Loucy (cell line): Measurements from ENCODE around the gene LIPT2.

ENCODE experiments used
- H2AFZ ChIP-seq: fragments of 200-600 bp; sonication (generic); 2 replicates; pipeline ENCODE4 v1.6.0; 2016; ENCODE audit warnings: antibody characterized with exemption, mild to moderate bottlenecking, low read length, moderate library complexity
- H3F3A ChIP-seq: fragments of 200-600 bp; 2 replicates; pipeline ENCODE4 v1.6.0; 2016; ENCODE audit warnings: antibody characterized with exemption, low read depth, mild to moderate bottlenecking
- H3K27me3 ChIP-seq: fragments of 200-600 bp; sonication (generic); 2 replicates; pipeline ENCODE4 v1.6.1; 2014; ENCODE audit warnings: low read length, mild to moderate bottlenecking; ENCODE audit not compliant: insufficient read depth, poor library complexity, severe bottlenecking
- H3K36me3 ChIP-seq: fragments of 200-600 bp; sonication (generic); 2 replicates; pipeline ENCODE4 v1.6.1; 2016; ENCODE audit warnings: low read length; ENCODE audit not compliant: insufficient read depth
- H3K4me1 ChIP-seq: fragments of 200-600 bp; sonication (generic); 2 replicates; pipeline ENCODE4 v1.5.1; 2014; ENCODE audit warnings: low read length, mild to moderate bottlenecking; ENCODE audit not compliant: insufficient read depth, poor library complexity, severe bottlenecking
- H3K4me2 ChIP-seq: fragments of 200-600 bp; sonication (generic); 2 replicates; pipeline ENCODE4 v1.6.0; 2014; ENCODE audit warnings: antibody characterized with exemption, low read length, low read depth, mild to moderate bottlenecking; ENCODE audit not compliant: poor library complexity, severe bottlenecking
- H3K4me3 ChIP-seq: fragments of 200-600 bp; sonication (generic); 2 replicates; pipeline ENCODE4 v1.5.1; 2014; ENCODE audit warnings: low read length, mild to moderate bottlenecking, mixed read lengths; ENCODE audit not compliant: poor library complexity, severe bottlenecking
- H3K79me2 ChIP-seq: fragments of 200-600 bp; sonication (generic); 2 replicates; pipeline ENCODE4 v1.6.1; 2014; ENCODE audit warnings: low read length; ENCODE audit not compliant: insufficient read depth
- H3K9ac ChIP-seq: fragments of 200-600 bp; sonication (generic); 2 replicates; pipeline ENCODE4 v1.6.0; 2014; ENCODE audit warnings: mild to moderate bottlenecking, low read depth, low read length, moderate library complexity; ENCODE audit not compliant: poor library complexity, severe bottlenecking
- H3K9me2 ChIP-seq: fragments of 200-600 bp; sonication (generic); replicated peaks from 2 replicates; pipeline ENCODE4 v1.6.1; 2016; ENCODE audit warnings: low read depth, low read length, mixed read lengths
- H3K9me3 ChIP-seq: fragments of 200-600 bp; sonication (generic); 2 replicates; pipeline ENCODE4 v1.6.1; 2014; ENCODE audit warnings: mild to moderate bottlenecking, antibody characterized with exemption, low read length, low read depth; ENCODE audit not compliant: insufficient read depth
- H4K20me1 ChIP-seq: fragments of 200-600 bp; sonication (generic); 2 replicates; pipeline ENCODE4 v1.6.0; 2014; ENCODE audit warnings: antibody characterized with exemption, low read length, mild to moderate bottlenecking; ENCODE audit not compliant: insufficient read depth, poor library complexity, severe bottlenecking
- EZH2phosphoT487 ChIP-seq: fragments of 200-600 bp; IDR thresholded peaks from 2 replicates; pipeline ENCODE4 v1.6.1; 2018; ENCODE audit warnings: antibody characterized with exemption, mild to moderate bottlenecking, moderate library complexity, borderline replicate concordance
- TF ChIP-seq, protein P1 (sequence below): fragments of 200-600 bp; sonication (generic); conservative IDR thresholded peaks from 2 replicates; pipeline ENCODE4 v1.5.1; 2014; ENCODE audit warnings: mild to moderate bottlenecking, antibody characterized with exemption, low read length

Gene LIPT2

DNA sequence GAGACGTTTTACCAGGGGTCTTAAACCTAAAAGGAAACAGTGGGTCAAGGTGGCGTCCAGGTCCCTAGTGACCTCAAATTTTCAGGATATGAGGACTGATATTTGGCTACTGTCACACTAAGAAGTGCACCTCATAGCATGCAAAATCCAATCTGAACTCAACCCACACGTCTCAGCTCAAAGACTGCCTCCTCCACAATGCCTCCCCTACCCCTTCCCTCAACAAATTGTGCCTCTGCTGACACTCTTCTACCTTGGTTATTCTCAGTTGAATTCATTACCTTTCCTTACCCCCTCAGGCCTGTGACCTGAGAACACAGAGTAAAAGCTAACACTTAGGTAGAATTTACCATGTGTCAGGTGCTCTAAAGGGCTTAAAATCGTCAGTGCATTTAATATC, 12.4 kb upstream of the LIPT2 start:
- H3K9me2 ChIP-seq: no peaks in the 10 kb centered on the region
- H3K4me2 ChIP-seq: no peak overlapping the region
- TF ChIP-seq, protein P1, sequence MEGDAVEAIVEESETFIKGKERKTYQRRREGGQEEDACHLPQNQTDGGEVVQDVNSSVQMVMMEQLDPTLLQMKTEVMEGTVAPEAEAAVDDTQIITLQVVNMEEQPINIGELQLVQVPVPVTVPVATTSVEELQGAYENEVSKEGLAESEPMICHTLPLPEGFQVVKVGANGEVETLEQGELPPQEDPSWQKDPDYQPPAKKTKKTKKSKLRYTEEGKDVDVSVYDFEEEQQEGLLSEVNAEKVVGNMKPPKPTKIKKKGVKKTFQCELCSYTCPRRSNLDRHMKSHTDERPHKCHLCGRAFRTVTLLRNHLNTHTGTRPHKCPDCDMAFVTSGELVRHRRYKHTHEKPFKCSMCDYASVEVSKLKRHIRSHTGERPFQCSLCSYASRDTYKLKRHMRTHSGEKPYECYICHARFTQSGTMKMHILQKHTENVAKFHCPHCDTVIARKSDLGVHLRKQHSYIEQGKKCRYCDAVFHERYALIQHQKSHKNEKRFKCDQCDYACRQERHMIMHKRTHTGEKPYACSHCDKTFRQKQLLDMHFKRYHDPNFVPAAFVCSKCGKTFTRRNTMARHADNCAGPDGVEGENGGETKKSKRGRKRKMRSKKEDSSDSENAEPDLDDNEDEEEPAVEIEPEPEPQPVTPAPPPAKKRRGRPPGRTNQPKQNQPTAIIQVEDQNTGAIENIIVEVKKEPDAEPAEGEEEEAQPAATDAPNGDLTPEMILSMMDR: no peak
- no peak for TF ChIP-seq EZH2phosphoT487
- H3K4me3 ChIP-seq: no peak overlapping the region
- H3K36me3 ChIP-seq: no peaks in the 10 kb centered on the region
- H4K20me1 ChIP-seq: no peaks in the 10 kb centered on the region
- H3K4me1 ChIP-seq: no peaks in the 10 kb centered on the region
- H3F3A ChIP-seq: no peaks in the 10 kb centered on the region
- H2AFZ ChIP-seq: no peak overlapping the region
- no peaks in the 10 kb centered on the region for H3K79me2 ChIP-seq
- H3K9ac ChIP-seq: no peak overlapping the region
- no peaks in the 10 kb centered on the region for H3K27me3 ChIP-seq
- no peaks in the 10 kb centered on the region; the same call in 1 of the 2 replicates for H3K9me3 ChIP-seq

DNA sequence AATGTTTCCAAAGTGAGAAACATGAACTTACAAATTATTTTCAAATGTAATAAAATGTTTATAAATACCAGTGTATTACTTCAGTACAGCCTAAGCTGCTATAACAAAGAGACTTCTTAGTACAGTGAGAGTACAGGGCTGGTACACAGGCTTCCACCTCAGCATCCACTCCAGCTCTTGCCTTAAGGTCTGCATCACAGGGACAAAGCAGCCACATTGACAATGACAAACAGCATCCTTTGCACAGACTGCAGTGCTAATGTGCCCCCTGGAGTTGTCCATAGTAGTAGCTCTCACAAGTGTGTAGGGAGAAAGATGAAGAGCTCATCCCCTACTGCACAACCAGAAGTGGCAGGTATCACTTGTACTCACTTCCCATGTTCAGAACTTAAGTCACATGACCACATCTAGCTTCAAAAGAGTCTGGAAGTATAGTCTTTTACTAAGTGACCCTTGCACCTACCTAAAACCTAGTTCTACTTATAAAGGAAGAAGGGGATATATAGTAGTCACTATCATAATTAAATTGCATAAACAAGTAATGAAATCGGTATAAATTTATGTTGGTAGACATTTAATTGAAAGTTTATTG, 10.7 kb upstream of the LIPT2 start:
- no peaks in the 10 kb centered on the region for H3K4me1 ChIP-seq
- H3K9me3 ChIP-seq: no peaks in the 10 kb centered on the region; the same call in 1 of the 2 replicates
- H3K27me3 ChIP-seq: no peaks in the 10 kb centered on the region
- no peaks in the 10 kb centered on the region for H3K9me2 ChIP-seq
- no peaks in the 10 kb centered on the region for H3K36me3 ChIP-seq
- no peak for TF ChIP-seq EZH2phosphoT487
- TF ChIP-seq, protein P1: no peak
- no peak overlapping the region for H3K4me2 ChIP-seq
- no peaks in the 10 kb centered on the region for H3K79me2 ChIP-seq
- no peak overlapping the region for H3K4me3 ChIP-seq
- no peaks in the 10 kb centered on the region for H4K20me1 ChIP-seq
- no peaks in the 10 kb centered on the region for H3F3A ChIP-seq
- H3K9ac ChIP-seq: no peak overlapping the region
- no peak overlapping the region for H2AFZ ChIP-seq

- H3K4me2 ChIP-seq: no peak overlapping the region
- no peak overlapping the region for H2AFZ ChIP-seq
- H3K9me3 ChIP-seq: no peaks in the 10 kb centered on the region
- H4K20me1 ChIP-seq: no peaks in the 10 kb centered on the region
- no peaks in the 10 kb centered on the region for H3F3A ChIP-seq
- H3K4me1 ChIP-seq: no peaks in the 10 kb centered on the region
- no peak for TF ChIP-seq EZH2phosphoT487
- TF ChIP-seq, protein P1: no peak
- H3K27me3 ChIP-seq: no peaks in the 10 kb centered on the region
- no peak overlapping the region for H3K9ac ChIP-seq
- no peaks in the 10 kb centered on the region for H3K36me3 ChIP-seq
- H3K79me2 ChIP-seq: no peaks in the 10 kb centered on the region
- H3K4me3 ChIP-seq: no peak overlapping the region
- no peaks in the 10 kb centered on the region for H3K9me2 ChIP-seq
These were observed 1.4 kb upstream of the LIPT2 start for GRCh38 chr11:74494916-74495315.
